OCI-LY3 (cell line): ENCODE data around the gene RAI1.

ENCODE experiments used
- EZH2phosphoT487 ChIP-seq: fragments of 200-600 bp; shearing (Covaris generic); IDR thresholded peaks from 2 replicates; pipeline ENCODE4 v1.6.1; 2018; ENCODE audit warnings: antibody characterized with exemption, mixed run types, low read depth
- TF ChIP-seq, protein P1 (sequence below): fragments of 200-600, 300-600 bp; sonication (generic); IDR thresholded peaks from 2 replicates; pipeline ENCODE4 v1.5.1; 2014; ENCODE audit warnings: antibody characterized with exemption, low read length, low read depth

DNA sequence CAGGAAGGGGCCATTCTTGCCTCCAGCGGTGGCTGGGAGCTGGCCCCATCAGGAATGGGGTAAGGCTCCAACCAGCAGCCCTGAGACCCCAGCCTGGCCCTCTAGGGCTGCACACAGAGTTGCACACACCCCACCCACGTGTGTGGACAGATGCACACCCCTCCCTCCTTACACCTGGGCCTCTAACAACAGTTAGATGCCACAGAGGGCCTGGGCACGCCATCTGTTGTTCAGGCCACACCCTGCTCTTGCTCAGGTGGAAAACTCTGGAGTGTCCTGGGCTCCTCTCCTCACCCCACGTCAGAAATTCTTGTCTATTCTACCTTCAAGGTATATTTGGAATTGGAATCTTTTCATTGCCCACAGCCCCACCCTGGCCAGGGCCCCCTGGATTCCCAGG, 13.3 kb upstream of the RAI1 start:
- TF ChIP-seq, protein P1, sequence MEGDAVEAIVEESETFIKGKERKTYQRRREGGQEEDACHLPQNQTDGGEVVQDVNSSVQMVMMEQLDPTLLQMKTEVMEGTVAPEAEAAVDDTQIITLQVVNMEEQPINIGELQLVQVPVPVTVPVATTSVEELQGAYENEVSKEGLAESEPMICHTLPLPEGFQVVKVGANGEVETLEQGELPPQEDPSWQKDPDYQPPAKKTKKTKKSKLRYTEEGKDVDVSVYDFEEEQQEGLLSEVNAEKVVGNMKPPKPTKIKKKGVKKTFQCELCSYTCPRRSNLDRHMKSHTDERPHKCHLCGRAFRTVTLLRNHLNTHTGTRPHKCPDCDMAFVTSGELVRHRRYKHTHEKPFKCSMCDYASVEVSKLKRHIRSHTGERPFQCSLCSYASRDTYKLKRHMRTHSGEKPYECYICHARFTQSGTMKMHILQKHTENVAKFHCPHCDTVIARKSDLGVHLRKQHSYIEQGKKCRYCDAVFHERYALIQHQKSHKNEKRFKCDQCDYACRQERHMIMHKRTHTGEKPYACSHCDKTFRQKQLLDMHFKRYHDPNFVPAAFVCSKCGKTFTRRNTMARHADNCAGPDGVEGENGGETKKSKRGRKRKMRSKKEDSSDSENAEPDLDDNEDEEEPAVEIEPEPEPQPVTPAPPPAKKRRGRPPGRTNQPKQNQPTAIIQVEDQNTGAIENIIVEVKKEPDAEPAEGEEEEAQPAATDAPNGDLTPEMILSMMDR = no peak
- TF ChIP-seq EZH2phosphoT487 = no peak
